Large intestine (tissue), 3 donors: Measurements from ENCODE around the gene DHDH. TPM values are rescaled to one million over a fixed set of nuclear protein-coding genes. Genes with fewer than 3 reads are reported as not detected.
A peak's percentile ranks its signal among the peaks of the same experiment; 100 is the strongest.
"Not testable (repeated sequence)": the region's sequence is repeated elsewhere in the genome, so short reads cannot be mapped to it uniquely, and the experiment has no call there.

Experiments used
- DNase-seq, 2 donors: peaks; one replicate each; pipeline versions ENCODE4 v3.0.0 to v3.0.0-alpha.2; 2013
- H3K27ac ChIP-seq: one replicate; pipeline ENCODE4 v1.5.1; 2013; ENCODE audit warnings: low read length
- H3K27me3 ChIP-seq: 2 replicates; pipeline ENCODE4 v1.6.1; 2013; ENCODE audit warnings: low read length; ENCODE audit not compliant: control insufficient read depth, insufficient read depth
- H3K36me3 ChIP-seq: 2 replicates; pipeline ENCODE4 v1.6.1; 2013; ENCODE audit warnings: low read length; ENCODE audit not compliant: control insufficient read depth, insufficient read depth
- H3K4me1 ChIP-seq: one replicate; pipeline ENCODE4 v1.6.1; 2013; ENCODE audit warnings: low read length; ENCODE audit not compliant: control insufficient read depth, insufficient read depth
- H3K4me3 ChIP-seq: one replicate; pipeline ENCODE4 v1.5.1; 2013; ENCODE audit warnings: low read length
- H3K9me3 ChIP-seq: one replicate; pipeline ENCODE4 v1.6.1; 2013; ENCODE audit warnings: mild to moderate bottlenecking, low read depth, low read length, moderate library complexity; ENCODE audit not compliant: control insufficient read depth
- WGBS: methylation state at CpG from one replicate; pipeline ENCODE4 v1.1.5; 2013; ENCODE audit warnings: low lambda C conversion rate; ENCODE audit not compliant: insufficient coverage; 5-methylcytosine and 5-hydroxymethylcytosine counted together
- polyA plus RNA-seq: library from polyadenylated mRNA; unstranded; fragments of 120-200 nt; gene quantifications from one replicate; pipeline ENCODE4 v1.2.1, GENCODE V29; 2013

The DHDH gene
- polyA plus RNA-seq, 1 donor, result 5.2 TPM

GRCh38 chr19:48899781-48900476 is 33.6 kb upstream of the DHDH start, which contains the start of gene NUCB1:
NUCB1 (plus strand) TSS chr19:48900312; CDS start chr19:48900797, 485 bp downstream.
- Histone ChIP-seq H3K4me3 (peak within 1 kb of the TSS; percentile 73), H3K4me1 (peaks cover 7% of the 10 kb centered on the region), H3K27ac (peak within 1 kb of the TSS; percentile 85), H3K9me3 (no peaks in the 10 kb centered on the region), H3K27me3 (peaks cover 2% of the 10 kb centered on the region), H3K36me3 (peaks cover 16% of the 10 kb centered on the region)
- peak; percentile 99 for DNase-seq
- WGBS, result 0% methylated on average over 3 of the region's 34 CpGs

GRCh38 chr19:48900477-48901406 is 32.8 kb upstream of the DHDH start:
- Histone ChIP-seq H3K4me3 (peak overlapping the region; percentile 73), H3K9me3 (no peaks in the 10 kb centered on the region), H3K27me3 (no peaks in the 10 kb centered on the region), H3K36me3 (peaks cover 23% of the 10 kb centered on the region), H3K27ac (peak overlapping the region; percentile 85), H3K4me1 (peaks cover 7% of the 10 kb centered on the region)
- WGBS, result no CpG with 5 or more reads among the region's 24 CpGs
- DNase-seq, result peak in 1 of 2 donors; percentile 51

- H3K27ac ChIP-seq, H3K4me3 ChIP-seq, H3K9me3 ChIP-seq, H3K4me1 ChIP-seq, DNase-seq, H3K27me3 ChIP-seq: not testable (repeated sequence)
- peaks cover 34% of the 10 kb centered on the region for H3K36me3 ChIP-seq
- WGBS, result no CpG with 5 or more reads among the region's 7 CpGs
Measured at GRCh38 chr19:48902291-48902690, 31.2 kb upstream of the DHDH start.

- DNase-seq, H3K4me3 ChIP-seq, H3K9me3 ChIP-seq, H3K27me3 ChIP-seq, H3K27ac ChIP-seq: not testable (repeated sequence)
- Histone ChIP-seq H3K4me1 (peaks cover 22% of the 10 kb centered on the region), H3K36me3 (peaks cover 42% of the 10 kb centered on the region)
Measured at GRCh38 chr19:48903788-48904187, 29.7 kb upstream of the DHDH start.

GRCh38 chr19:48905664-48906063 is 27.8 kb upstream of the DHDH start:
- Histone ChIP-seq H3K36me3 (peaks cover 59% of the 10 kb centered on the region), H3K4me3 (no peak overlapping the region), H3K4me1 (peaks cover 15% of the 10 kb centered on the region), H3K27ac (no peak overlapping the region), H3K9me3 (peaks cover 5% of the 10 kb centered on the region), H3K27me3 (no peaks in the 10 kb centered on the region)
- WGBS, result 92% methylated on average over 2 of the region's 14 CpGs
- DNase-seq, result no peak

GRCh38 chr19:48906324-48906723 is 27.2 kb upstream of the DHDH start:
- H3K36me3 ChIP-seq, result peaks cover 65% of the 10 kb centered on the region
- H3K4me3 ChIP-seq, result no peak overlapping the region
- H3K9me3 ChIP-seq, result peaks cover 5% of the 10 kb centered on the region
- DNase-seq, result no peak
- H3K27ac ChIP-seq, result peak overlapping the region; percentile 89
- 100% methylated on average over 4 of the region's 10 CpGs for WGBS
- no peaks in the 10 kb centered on the region for H3K27me3 ChIP-seq
- H3K4me1 ChIP-seq, result peaks cover 15% of the 10 kb centered on the region

- H3K36me3 ChIP-seq, result peaks cover 71% of the 10 kb centered on the region
- peaks cover 15% of the 10 kb centered on the region for H3K4me1 ChIP-seq
- DNase-seq, result peak; percentile 96 to 98
- H3K27me3 ChIP-seq, result no peaks in the 10 kb centered on the region
- WGBS, result no CpG with 5 or more reads among the region's 14 CpGs
- peak overlapping the region; percentile 89 for H3K27ac ChIP-seq
- no peak overlapping the region for H3K4me3 ChIP-seq
- H3K9me3 ChIP-seq, result peaks cover 5% of the 10 kb centered on the region
Measured at GRCh38 chr19:48907671-48908070, 25.8 kb upstream of the DHDH start.

- peaks cover 84% of the 10 kb centered on the region for H3K36me3 ChIP-seq
Measured at GRCh38 chr19:48909424-48910077, 23.9 kb upstream of the DHDH start.

GRCh38 chr19:48910803-48911202 is 22.7 kb upstream of the DHDH start:
- DNase-seq, result no peak
- Histone ChIP-seq H3K9me3 (peaks cover 5% of the 10 kb centered on the region), H3K4me1 (peaks cover 15% of the 10 kb centered on the region), H3K27me3 (no peaks in the 10 kb centered on the region), H3K36me3 (peaks cover 83% of the 10 kb centered on the region), H3K4me3 (no peak overlapping the region), H3K27ac (no peak overlapping the region)
- no CpG with 5 or more reads among the region's 2 CpGs for WGBS

More at GRCh38 chr19:48909424-48910077, 23.9 kb upstream of the DHDH start:
- WGBS, result no CpG with 5 or more reads among the region's 11 CpGs
- not testable (repeated sequence) for H3K9me3 ChIP-seq, H3K4me3 ChIP-seq, H3K27me3 ChIP-seq, DNase-seq
- Histone ChIP-seq H3K4me1 (peaks cover 15% of the 10 kb centered on the region), H3K27ac (peak overlapping the region; percentile 64)
